Coronary artery (tissue), 2 donors: ENCODE data around the gene ARHGEF11.

ENCODE experiments used
- DNase-seq: peaks from one replicate; pipeline ENCODE4 v3.0.0-alpha.2; 2017; ENCODE audit warnings: low spot score
- H3K27ac ChIP-seq, 2 donors: fragments of 200-600 bp; sonication (generic); one replicate each; pipeline ENCODE4 v1.5.1; 2016 to 2019
- H3K4me3 ChIP-seq: fragments of 200-600 bp; sonication (generic); 2 replicates; pipeline ENCODE4 v1.5.1; 2016; ENCODE audit warnings: mild to moderate bottlenecking, moderate library complexity
- CTCF ChIP-seq: fragments of 200-600 bp; sonication (generic); IDR thresholded peaks from one replicate; pipeline ENCODE4 v1.5.1; 2019; ENCODE audit warnings: antibody characterized with exemption

The ARHGEF11 gene

DNA sequence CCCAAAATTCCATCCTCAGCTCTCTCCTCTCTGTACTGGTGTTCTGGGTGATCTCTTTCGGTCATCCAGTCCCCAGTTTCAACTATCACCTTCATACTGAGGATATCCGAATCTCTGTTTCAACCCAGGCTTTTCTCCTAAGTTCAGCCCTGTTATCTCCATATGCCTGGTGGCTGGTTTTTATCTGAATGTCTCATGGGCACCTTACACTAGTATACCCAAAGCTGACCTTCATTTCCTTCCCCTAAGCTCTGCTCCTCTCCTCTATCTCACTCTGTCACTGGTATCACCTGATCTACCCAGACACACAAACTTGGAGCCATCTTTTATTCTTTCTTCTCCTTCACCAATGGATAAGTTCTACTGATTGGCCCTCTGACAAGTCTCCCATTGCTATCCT lies 72.1 kb downstream of the ARHGEF11 start:
- H3K27ac ChIP-seq = no peak overlapping the region
- DNase-seq = no peak
- H3K4me3 ChIP-seq = no peak overlapping the region
- TF ChIP-seq CTCF = no peak

DNA sequence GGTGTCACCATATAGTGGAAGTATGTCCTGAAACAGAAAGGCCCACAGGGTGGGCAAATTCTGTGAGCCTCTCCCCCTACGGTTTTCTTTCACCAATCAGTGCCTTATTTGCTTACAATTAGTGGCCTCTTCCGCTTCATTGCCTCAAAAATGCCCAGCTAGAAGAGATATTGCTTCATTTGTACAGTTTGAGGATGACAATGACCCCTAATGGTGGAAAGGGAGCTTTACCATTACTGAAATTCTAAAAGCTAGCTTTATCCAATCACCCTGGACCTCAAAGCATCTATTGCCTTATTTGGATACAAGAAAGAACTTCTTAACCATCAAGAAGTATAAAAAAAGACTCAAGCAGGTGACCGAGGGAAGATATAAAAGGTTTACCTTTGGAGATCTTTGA lies 75.5 kb downstream of the ARHGEF11 start:
- no peak overlapping the region for H3K4me3 ChIP-seq
- no peak for DNase-seq
- no peak for TF ChIP-seq CTCF
- no peak overlapping the region for H3K27ac ChIP-seq

- no peak overlapping the region for H3K27ac ChIP-seq
- H3K4me3 ChIP-seq = no peak overlapping the region
- DNase-seq = no peak
- TF ChIP-seq CTCF = no peak
Observed at GRCh38 chr1:156969496-156969895, 76.0 kb downstream of the ARHGEF11 start.

GRCh38 chr1:156964441-156964840 lies 81.1 kb downstream of the ARHGEF11 start:
- H3K4me3 ChIP-seq = no peak overlapping the region
- no peak overlapping the region for H3K27ac ChIP-seq
- no peak for DNase-seq

DNA sequence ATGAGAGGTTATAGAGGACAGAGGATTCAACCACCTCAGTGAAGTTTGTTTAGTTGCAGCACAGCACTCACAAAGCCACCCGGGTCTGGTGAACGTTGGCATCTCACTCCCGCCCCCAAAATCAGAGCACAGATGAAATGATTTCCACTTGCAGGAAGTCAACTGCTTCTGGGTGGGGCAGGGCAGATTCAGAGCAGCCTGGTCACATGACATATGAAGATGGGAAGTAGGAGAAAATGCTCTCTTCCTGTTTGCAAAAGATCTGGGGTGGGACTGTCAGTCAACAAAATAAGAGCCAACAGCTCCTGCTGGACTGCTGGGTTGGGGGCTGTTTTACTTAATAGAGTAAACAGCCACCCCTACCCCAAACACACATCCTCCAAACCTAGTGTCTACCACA lies 81.9 kb downstream of the ARHGEF11 start:
- DNase-seq = no peak
- no peak for TF ChIP-seq CTCF
- Histone ChIP-seq H3K27ac (peak overlapping the region in 1 of 2 donors; percentile 26), H3K4me3 (no peak overlapping the region)

More at GRCh38 chr1:156964441-156964840, 81.1 kb downstream of the ARHGEF11 start:
- TF ChIP-seq CTCF = no peak

DNA sequence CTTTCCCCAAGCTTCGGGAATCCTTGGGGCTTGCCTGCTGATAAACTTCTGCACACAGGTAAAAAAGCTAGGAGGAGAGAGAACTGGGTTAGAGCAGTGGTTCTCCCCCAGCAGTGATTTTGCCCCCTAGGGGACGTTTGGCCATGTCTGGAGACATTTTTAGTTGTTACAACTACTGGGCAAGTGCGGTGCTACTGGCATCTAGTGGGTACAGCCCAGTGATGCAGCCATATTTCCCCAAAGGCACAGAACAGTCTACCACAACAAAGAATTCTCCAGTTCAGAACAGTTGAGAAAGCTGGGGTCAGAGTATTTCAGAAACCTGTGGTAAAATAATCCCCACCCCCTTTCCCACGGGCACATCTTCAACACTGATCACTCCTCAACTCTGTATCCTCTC lies 83.8 kb downstream of the ARHGEF11 start:
- DNase-seq = no peak
- Histone ChIP-seq H3K27ac (no peak overlapping the region), H3K4me3 (no peak overlapping the region)
- no peak for TF ChIP-seq CTCF

DNA sequence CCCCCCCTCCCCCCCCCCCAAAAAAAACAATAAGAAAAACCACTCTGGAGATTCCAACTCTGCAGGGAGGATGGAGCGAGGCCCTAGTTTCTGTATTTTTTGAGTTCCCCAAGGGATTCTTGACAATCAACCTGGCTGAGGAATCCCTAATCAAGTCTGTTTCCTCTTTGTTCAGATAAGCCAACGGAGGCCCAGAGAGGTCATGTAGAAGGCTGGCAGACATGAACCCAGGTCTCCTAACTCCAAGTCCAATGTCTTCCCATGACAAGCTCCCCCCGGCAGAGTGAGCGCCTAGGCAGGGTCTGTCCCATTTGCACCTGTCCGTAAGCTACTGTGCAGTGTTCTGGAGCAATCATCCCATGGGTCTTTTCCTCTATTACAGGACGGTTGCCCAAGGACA lies 85.6 kb downstream of the ARHGEF11 start:
- no peak overlapping the region for H3K4me3 ChIP-seq
- no peak for TF ChIP-seq CTCF
- DNase-seq = no peak
- no peak overlapping the region for H3K27ac ChIP-seq
